A673 (cell line): ENCODE results near the gene U2SURP. TPM values are rescaled to one million over a fixed set of nuclear protein-coding genes. Genes with fewer than 3 reads are reported as not detected.

Experiments
- BruUV-seq: library from RNA; stranded (reverse); fragments of 400-500 nt; replicated peaks from 2 replicates; lab custom pipeline; 2021; lab: Mats Ljungman, UMichigan
- CTCF ChIA-PET: fragments of 300-600 bp; sonication (Branson Sonifier 250); formaldehyde crosslinking; loops from one replicate; lab custom pipeline; 2022; ENCODE audit warnings: antibody characterized with exemption; lab: Charles Lee
- POLR2A ChIA-PET: fragments of 300-600 bp; sonication (Branson Sonifier 250); formaldehyde crosslinking; loops from one replicate; lab custom pipeline; 2022; ENCODE audit warnings: antibody characterized with exemption; ENCODE audit not compliant: low non-redundant PET; lab: Charles Lee
- DNase-seq: peaks from one replicate; pipeline ENCODE4 v3.0.0-alpha.2; 2015; ENCODE audit warnings: low spot score
- H3K27ac ChIP-seq: fragments of 200-600 bp; sonication (generic); 2 replicates; pipeline ENCODE4 v1.5.1; 2016; ENCODE audit warnings: mixed run types, low read depth, mild to moderate bottlenecking, mixed read lengths, antibody characterized with exemption, low read length; ENCODE audit not compliant: poor library complexity, severe bottlenecking
- H3K27me3 ChIP-seq: fragments of 200-600 bp; sonication (generic); replicated peaks from 2 replicates; pipeline ENCODE4 v1.6.1; 2017; ENCODE audit warnings: mixed run types, low read depth, mild to moderate bottlenecking, mixed read lengths, antibody characterized with exemption, low read length; ENCODE audit not compliant: insufficient read depth, poor library complexity
- H3K36me3 ChIP-seq: fragments of 200-600 bp; sonication (generic); 2 replicates; pipeline ENCODE4 v1.6.1; 2016; ENCODE audit warnings: mixed run types, mild to moderate bottlenecking, mixed read lengths, antibody characterized with exemption, low read length; ENCODE audit not compliant: insufficient read depth, poor library complexity, severe bottlenecking
- H3K4me1 ChIP-seq: fragments of 200-600 bp; sonication (generic); 2 replicates; pipeline ENCODE4 v1.6.1; 2017; ENCODE audit warnings: mixed run types, mild to moderate bottlenecking, mixed read lengths, antibody characterized with exemption, low read length; ENCODE audit not compliant: insufficient read depth, poor library complexity, severe bottlenecking
- H3K4me3 ChIP-seq: fragments of 200-600 bp; sonication (generic); 2 replicates; pipeline ENCODE4 v1.5.1; 2016; ENCODE audit warnings: low read depth, mixed run types, mild to moderate bottlenecking, mixed read lengths, low read length; ENCODE audit not compliant: poor library complexity, severe bottlenecking
- H3K9me3 ChIP-seq: fragments of 200-600 bp; sonication (generic); 2 replicates; pipeline ENCODE4 v1.6.1; 2016; ENCODE audit warnings: mixed run types, low read depth, mild to moderate bottlenecking, mixed read lengths, antibody characterized with exemption, low read length; ENCODE audit not compliant: poor library complexity, severe bottlenecking
- CTCF ChIP-seq: fragments of 300-800, 200-600 bp; sonication (generic); conservative IDR thresholded peaks from 2 replicates; pipeline ENCODE4 v1.5.1; 2017; ENCODE audit warnings: low read depth, mild to moderate bottlenecking, antibody characterized with exemption, low read length, moderate library complexity, mixed read lengths
- EZH2 ChIP-seq: fragments of 200-600 bp; sonication (generic); IDR thresholded peaks from 2 replicates; pipeline ENCODE4 v1.6.1; 2017; ENCODE audit warnings: borderline replicate concordance, low read depth, mild to moderate bottlenecking, mixed read lengths, antibody characterized with exemption, low read length; ENCODE audit not compliant: poor library complexity, severe bottlenecking
- intact Hi-C: fragments of 100-400 bp; cut with micrococcal nuclease; formaldehyde crosslinking; loops from one replicate; pipeline ENCODE4 v1.10.0; 2022; ENCODE audit not compliant: unreplicated experiment
- total RNA-seq: library from RNA; stranded (reverse); gene quantifications from 2 replicates; pipeline ENCODE4 v1.2.3, GENCODE V29; 2021

Gene U2SURP
- total RNA-seq, 1 experiment from 2014 or later = 165 TPM

GRCh38 chr3:143081844-143082778, 80.7 kb downstream of the U2SURP start:
- CTCF ChIA-PET = no interaction called here
- no TSS peak for BruUV-seq
- POLR2A ChIA-PET = no interaction called here

GRCh38 chr3:143083781-143084180, 82.4 kb downstream of the U2SURP start:
- TF ChIP-seq CTCF (no peak), EZH2 (no peak)
- Histone ChIP-seq H3K27ac (no peak overlapping the region), H3K36me3 (no peaks in the 10 kb centered on the region), H3K4me1 (no peaks in the 10 kb centered on the region), H3K9me3 (no peaks in the 10 kb centered on the region), H3K27me3 (no peaks in the 10 kb centered on the region), H3K4me3 (no peak overlapping the region)
- ChIA-PET POLR2A (no interaction called here), CTCF (no interaction called here)
- no TSS peak for BruUV-seq
- intact Hi-C loops = no loop called here
- DNase-seq = no peak

More at GRCh38 chr3:143081844-143082778, 80.7 kb downstream of the U2SURP start:
- no peaks in the 10 kb centered on the region for H3K27me3 ChIP-seq
- H3K4me1 ChIP-seq = no peaks in the 10 kb centered on the region
- no peaks in the 10 kb centered on the region for H3K9me3 ChIP-seq
- no peak overlapping the region for H3K4me3 ChIP-seq
- no peak for DNase-seq
- intact Hi-C loops = no loop called here
- no peak overlapping the region for H3K27ac ChIP-seq
- no peak for TF ChIP-seq CTCF
- no peak for TF ChIP-seq EZH2
- no peaks in the 10 kb centered on the region for H3K36me3 ChIP-seq

GRCh38 chr3:143084856-143085731, 83.7 kb downstream of the U2SURP start:
- DNase-seq = no peak
- Histone ChIP-seq H3K4me1 (no peaks in the 10 kb centered on the region), H3K36me3 (no peaks in the 10 kb centered on the region), H3K9me3 (no peaks in the 10 kb centered on the region), H3K4me3 (no peak overlapping the region), H3K27me3 (no peaks in the 10 kb centered on the region), H3K27ac (no peak overlapping the region)
- intact Hi-C loops = no loop called here
- CTCF ChIA-PET = no interaction called here
- POLR2A ChIA-PET = no interaction called here
- TF ChIP-seq CTCF (no peak), EZH2 (no peak)
- BruUV-seq = no TSS peak
